GM11168 (cell line): Measurements from ENCODE around the gene PACS1.
"Not testable (repeated sequence)": the region's sequence is repeated elsewhere in the genome, so short reads cannot be mapped to it uniquely, and the experiment has no call there.

Experiments
- in situ Hi-C: fragments of 300-500 bp; cut with MboI; formaldehyde crosslinking; loops from one replicate; pipeline ENCODE4 v1.12.0; 2022; ENCODE audit warnings: low sequenced_read_pairs; ENCODE audit not compliant: unreplicated experiment

The PACS1 gene

DNA sequence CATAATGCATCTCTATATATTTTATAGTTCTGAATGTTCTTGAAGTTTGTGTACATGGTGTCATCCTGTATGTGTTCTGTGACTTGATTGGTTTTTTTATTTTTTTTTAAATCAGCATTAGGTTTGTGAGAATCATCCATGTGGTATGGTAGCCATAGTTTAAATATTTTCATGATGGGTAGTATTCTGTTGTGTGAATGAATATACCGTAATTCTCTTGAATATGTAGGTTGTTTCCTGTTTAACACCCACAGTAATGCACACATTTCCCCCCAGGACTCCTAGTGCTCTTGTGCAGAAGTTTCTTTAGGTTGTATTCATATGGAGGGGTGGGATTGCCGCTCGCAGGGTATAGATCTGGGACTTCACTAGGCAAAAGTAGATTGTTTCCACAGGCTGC lies 2.0 kb downstream of the PACS1 start:
- in situ Hi-C loops: no loop called here

DNA sequence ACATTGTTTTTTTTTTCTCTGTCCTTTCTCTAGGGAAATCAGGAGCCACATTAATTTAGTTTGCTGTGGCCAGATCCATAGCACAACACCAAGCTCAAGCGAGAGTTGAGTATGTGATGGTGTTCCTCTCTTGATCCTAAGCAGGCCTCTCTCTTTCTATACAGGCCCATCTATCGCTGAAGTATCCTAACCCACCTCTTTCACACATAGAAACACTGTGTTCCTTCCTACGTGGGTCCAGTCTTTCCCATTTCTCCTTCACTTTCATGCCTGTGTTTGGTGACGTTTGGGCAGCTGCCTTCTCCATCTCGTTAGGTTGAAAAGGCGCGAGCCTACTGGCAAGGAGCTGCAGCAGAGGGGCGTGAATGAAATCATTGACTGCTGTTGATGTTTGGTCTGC lies 2.4 kb downstream of the PACS1 start:
- in situ Hi-C loops: no loop called here

DNA sequence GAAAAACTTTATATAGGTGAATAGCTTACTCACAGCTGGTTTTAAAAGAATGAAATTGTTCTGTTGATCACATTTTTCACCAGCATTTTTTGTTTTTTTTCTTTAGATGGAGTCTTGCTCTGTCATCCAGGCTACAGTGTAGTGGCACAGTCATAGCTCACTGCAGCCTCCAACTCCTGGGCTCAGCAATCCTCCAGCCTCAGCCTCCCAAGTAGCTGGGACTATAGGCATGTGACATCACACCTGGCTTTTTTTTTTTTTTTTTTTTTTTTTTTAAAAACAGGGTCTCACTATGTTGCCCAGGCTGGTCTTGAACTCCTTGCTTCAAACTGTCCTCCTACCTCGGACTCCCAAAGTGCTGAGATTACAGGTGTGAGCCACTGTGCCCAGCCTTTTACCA lies 3.6 kb downstream of the PACS1 start:
- in situ Hi-C loops: no loop called here

DNA sequence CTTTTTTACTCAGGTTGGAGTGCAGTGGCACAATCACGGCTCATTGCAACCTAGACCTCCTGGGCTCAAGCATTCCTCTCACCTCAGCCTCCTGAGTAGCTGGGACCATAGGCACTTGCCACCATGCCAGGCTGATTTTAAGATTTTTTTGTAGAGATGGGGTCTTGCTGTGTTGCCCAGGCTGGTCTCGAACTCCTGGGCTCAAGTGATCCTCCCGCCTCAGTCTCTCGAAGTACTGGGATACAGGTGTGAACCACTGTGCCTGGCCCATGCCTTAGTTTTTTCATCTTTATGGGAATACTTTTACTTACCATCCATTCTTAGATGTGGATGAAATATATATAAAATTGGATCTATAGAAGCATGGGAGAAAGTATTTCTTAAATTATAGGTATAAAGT lies 5.2 kb downstream of the PACS1 start:
- in situ Hi-C loops: no loop called here

DNA sequence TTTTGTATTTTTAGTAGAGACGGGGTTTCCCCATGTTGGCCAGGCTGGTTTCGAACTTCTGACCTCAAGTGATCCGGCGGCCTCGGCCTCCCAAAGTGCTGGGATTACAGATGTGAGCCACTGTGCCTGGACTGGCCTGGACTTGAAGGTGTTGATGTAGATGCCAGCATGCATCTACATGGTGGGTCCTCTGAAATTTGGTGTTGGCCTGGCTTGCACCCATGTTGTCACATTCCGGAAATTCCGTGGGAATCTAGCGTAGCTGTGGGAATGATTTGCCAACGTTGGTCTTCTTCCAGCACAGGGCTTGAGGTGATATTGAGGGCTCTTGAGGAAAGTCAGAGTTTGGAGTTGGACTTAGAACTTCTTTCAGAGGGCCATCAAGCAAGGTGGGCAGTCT lies 6.5 kb downstream of the PACS1 start:
- in situ Hi-C loops: no loop called here

DNA sequence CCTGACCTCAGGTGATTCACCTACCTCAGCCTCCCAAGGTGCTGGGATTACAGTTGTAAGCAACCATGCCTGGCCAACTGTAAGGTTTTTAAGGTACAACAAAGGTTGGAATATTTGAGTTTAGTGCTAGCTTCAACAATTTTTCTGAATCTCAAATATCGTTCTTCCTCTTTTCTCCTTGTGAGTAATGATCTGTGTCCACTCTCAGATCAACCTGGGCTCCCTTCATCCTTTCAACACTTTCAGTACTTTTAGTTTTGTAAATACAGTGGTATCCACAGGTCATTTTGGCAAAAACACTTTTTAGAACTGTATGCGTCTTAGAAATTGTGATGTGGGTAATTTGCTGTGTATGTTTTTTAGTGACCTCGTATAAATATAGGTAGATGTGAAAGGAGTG lies 7.9 kb downstream of the PACS1 start:
- in situ Hi-C loops: no loop called here

DNA sequence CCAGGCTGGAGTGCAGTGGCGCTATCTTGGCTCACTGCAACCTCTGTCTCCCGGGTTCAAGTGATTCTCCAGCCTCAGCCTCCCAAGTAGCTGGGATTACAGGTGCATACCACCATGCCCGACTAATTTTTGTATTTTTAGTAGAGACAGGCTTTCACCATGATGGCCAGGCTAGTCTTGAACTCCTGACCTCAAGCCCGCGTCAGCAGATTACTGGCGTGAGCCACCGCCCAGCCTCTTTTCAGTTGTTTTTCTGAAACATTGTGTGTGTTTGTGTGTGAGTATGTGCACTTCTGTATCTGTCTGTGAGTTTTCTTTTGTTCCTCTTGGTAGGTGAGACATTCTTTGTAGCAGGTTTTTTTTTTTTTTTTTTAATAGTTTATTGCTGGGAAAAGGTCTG lies 8.9 kb downstream of the PACS1 start:
- in situ Hi-C loops: not testable (repeated sequence)

DNA sequence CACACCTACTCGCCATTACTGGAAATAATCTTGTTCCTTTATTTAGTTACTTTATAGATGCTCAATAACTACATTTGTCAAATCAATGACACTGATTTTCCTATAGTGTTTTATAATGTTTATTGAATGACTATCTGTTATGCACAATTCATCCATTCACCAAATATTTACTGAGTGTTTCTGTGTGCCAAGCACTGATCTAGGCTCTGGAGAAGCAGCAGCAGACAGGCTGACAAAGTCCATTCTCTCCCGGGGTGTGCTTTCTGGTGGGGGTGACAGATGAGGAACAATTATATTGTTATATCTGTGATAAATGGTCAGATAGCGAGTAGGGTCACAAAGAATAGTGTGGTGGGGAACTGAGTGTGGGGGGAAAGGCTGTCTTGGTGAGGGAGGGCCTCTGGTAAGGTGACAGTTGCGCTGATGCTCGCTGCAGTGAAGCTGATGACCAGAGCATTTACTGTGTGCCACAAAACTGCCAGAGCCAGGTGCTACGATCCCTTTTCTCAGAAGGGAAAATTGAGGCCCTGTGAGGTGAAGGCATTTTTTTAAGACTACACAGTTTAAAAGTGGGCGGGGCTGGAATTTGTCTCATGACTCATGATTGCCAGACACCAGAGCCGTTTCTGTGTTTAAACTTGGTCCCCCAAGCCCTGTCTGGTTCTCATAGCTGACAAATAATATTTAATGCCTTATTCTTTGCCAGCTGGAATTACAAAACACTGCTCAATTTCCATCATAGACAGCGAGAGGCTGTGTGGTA lies 10.2 kb downstream of the PACS1 start:
- in situ Hi-C loops: no loop called here

DNA sequence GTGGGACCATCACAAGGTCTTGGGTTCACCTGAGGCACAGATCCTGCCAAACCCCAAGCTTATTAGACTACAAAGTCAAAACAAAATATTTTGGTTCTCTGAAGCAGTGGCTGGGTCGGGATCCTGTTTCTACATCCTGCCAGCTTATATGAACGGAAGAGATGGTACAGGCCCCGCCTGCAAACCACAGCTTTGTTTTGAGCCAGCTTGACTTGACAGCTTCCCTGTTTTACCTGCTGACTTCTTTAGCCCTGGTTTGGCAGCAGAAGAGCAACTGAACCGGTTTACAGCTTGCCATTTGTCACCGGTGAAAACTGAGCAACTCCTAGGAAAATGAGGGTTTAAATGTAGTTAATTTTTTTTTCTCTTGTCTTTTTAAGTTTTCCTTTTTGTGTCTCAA lies 11.4 kb downstream of the PACS1 start:
- in situ Hi-C loops: no loop called here

DNA sequence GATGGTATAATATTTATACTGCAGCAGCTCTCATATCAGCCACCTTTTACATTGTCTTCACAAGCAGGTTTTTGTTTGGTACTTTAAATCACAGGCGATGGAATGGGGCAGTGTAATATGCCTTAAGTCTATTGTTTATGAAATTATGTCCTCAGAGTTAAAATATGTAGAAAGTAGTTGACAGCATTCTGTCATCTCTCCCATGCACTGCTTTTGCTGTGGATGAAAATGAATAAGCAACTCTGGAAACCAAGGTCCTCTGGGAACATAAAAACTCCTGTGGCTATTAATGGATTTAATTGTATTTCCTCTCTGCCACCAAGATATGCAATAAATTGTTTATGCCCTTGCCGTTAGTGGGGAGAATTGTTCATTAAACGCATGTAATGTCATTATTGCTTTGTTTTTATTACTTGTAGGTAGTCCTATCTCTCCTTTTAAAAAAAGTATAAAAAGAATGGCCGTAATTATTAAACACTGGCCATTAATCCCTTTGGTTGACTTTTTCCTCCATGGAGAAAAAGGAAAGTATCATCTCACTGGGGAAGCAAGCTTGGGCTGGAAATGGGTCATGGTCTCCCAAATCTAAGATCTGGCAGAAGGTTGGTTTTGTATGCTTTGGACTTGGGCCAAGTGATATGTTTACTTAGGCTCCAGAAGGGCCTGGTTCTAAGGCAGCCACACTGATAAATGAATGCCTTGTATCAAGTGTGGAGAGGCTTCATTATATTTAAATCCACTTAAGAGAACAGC lies 13.1 kb downstream of the PACS1 start:
- in situ Hi-C loops: no loop called here

DNA sequence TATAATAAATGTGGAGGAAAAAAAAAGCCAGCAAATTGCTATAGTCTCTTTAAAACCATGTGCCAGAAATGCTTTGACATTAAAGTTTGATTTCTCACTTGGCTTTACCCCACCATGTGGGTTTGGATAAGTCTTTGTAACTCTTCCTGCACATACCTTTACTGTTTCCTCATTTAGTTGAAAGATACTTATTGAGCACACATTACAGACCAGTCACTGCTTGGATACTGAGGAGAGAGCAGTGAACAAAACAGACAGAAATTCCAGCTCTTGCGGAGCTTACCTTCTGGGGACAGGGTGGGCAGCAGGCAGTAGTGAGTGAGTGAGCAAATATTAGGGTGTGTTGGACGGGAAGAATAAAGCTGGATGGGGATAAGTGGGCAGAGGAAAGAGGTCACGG lies 13.7 kb downstream of the PACS1 start:
- in situ Hi-C loops: no loop called here

DNA sequence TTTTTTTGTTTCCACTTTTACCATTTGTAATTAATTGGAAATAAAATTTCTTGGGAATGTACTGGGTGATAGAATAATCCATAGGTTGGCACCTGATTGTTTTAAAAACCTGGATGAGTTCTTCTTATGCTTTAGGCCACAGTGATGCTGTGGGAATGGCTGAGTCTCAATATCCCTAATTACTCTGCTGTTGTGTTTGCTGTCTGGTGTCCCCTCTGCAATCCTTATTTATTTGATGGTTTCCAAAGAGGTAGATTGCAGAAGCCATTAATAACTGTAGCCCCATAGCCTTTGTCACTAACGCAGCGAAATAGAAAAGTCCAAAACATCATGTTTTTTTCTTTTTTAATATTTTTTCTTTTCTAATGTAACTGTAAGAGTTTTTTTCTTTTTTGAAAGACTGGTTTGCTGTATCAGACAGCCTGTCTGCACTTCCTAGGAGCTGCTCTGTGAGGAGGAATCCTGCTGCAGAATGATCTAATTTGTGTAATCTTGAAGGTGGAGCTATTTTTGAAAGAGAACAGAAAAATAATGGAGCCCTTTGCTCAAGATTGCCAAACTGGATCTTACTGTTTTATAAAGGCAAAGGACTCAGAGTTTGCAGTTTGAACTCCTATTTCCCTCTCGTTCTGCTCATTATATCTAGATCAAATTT lies 14.9 kb downstream of the PACS1 start:
- in situ Hi-C loops: no loop called here

DNA sequence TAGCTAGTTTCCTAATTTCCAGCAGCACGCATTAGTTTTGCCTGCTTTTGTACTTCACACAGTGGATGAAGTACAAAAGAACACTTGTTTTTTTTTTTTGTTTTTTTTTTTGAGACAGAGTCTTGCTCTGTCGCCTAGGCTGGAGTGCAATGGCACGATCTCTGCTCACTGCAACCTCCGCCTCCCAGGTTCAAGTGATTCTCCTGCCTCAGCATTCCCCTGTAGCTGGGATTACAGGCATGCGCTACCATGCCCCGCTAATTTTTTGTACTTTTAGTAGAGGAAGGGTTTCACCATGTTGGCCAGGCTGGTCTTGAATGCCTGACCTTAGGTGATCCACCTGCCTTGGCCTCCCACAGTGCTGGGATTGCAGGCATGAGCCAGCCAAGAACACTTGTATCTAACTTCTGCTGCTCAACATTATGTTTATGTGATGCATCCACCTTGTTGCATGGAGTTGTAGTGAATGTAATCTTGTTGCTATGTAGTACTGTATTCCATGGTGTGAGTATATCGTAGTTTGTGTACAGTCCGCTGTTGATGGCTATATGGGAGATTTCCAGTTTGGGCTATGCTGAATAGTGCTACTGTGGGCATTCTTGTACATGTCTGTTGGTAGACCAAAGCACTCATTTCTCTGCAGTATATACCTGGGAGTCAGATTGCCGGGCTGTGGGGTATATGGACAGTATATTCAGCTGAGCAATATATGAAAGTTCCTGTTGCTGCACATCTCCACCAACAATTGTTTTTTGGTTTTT lies 17.3 kb downstream of the PACS1 start:
- in situ Hi-C loops: no loop called here

DNA sequence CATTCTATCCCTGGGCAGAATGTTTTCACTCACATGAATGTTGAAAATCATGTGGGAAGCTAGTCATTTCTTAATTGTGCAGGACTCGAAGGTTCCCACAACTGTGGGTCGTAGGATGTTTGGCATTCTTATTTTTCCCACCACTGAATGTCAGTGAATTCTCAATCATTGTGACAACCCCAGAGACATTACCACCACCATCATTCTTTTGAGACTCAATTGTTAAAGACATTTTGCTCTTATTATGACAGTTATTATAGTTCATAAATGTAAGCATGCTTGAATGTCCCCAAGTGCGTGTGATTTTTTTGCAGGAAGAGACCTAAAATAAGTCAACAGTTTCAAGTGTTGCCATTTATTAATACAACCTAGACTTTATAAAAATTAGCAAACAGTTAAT lies 19.0 kb downstream of the PACS1 start:
- in situ Hi-C loops: no loop called here

DNA sequence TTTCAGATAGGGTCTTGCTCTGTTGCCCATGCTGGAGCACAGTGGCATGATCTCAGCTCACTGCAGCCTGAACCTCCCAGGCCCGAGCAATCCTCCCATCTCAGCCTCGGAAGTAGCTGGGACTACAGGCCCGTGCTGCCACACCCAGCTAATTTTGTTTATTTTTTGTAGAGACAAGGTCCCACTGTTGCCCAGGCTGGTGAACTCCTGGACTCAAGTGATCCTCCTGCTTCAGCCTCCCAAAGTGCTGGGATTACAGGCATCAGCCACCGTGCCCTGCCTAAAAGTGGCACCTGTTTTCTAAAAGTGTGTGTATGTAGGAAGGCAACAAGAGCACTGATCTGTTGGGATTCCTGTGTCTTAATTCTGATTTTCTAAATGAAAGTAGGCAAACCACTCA lies 20.2 kb downstream of the PACS1 start:
- in situ Hi-C loops: no loop called here

DNA sequence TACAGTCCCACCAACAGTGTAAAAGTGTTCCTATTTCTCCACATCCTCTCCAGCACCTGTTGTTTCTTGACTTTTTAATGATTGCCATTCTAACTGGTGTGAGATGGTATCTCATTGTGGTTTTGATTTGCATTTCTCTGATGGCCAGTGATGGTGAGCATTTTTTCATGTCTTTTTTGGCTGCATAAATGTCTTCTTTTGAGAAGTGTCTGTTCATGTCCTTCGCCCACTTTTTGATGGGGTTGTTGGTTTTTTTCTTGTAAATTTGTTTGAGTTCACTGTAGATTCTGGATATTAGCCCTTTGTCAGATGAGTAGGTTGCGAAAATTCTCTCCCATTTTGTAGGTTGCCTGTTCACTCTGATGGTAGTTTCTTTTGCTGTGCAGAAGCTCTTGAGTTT lies 22.1 kb downstream of the PACS1 start:
- in situ Hi-C loops: not testable (repeated sequence)

DNA sequence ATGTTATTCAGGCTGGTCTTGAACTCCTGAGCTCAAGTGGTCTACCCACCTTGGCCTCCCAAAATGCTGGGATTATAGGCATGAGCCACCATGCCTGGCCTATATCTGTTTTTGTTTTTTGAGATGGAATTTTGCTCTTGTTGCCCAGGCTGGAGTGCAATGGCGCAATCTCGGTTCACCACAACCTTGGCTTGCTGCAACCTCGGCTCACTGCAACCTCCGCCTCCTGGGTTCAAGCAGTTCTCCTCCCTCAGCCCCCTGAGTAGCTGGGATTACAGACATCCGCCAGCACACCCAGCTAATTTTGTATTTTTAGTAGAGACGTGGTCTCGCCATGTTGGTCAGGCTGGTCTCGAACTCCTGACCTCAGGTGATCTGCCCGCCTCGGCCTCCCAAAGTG lies 29.7 kb downstream of the PACS1 start:
- in situ Hi-C loops: not testable (repeated sequence)

DNA sequence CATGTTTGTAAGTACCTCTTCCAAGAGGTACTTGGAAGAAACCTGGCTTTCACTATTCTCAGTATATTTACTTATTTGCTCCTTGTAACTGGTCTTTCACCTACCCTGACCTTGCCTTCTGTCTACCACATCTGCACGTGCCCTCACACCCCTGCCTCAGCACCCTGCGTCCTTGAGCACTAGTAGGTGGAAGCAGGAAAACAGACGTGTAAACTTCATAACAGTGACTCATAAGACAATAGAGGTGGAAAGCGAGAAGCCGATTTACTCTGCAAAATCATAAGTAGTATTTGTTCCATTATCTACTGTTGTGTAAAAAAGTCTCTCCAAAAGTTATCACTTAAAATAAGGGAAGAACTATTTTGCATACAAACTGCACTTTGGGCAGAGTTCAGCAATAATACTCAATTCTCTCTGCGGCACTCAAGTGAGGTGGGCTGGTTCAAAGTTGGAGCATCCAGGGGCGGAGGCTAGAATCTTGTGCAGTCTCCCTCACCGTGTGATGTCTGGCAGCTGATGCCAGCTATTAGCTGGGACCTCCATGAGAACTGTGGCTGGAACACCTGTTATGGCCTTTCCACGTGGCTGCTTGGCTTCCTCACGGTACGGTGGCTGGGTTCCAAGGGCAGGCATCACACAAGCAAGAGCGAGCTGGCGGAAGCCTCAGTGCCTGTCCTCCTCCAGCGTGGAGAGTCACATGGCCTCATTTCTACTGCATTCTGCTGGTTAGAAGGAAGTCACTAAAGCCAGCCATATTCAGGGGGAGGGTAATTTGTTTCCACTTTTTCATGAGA lies 30.4 kb downstream of the PACS1 start:
- in situ Hi-C loops: no loop called here

DNA sequence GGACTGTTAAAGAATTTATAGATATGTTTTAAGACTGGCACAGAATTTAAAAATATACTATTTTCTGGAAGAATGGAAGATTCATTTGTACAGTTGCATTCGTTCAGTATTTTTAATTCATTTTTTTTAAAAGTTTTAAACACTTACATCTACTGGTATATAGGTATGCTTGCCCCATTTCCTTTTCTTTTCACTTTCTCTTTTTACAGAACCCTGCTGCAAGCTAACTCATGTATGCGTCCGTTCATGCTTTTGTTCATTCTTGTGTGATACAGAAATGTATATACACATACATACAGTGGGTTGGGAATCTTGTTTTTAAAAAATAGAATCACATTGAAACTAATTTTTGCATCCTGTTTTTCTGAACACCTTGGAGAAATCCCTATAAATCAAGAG lies 31.0 kb downstream of the PACS1 start:
- in situ Hi-C loops: no loop called here

DNA sequence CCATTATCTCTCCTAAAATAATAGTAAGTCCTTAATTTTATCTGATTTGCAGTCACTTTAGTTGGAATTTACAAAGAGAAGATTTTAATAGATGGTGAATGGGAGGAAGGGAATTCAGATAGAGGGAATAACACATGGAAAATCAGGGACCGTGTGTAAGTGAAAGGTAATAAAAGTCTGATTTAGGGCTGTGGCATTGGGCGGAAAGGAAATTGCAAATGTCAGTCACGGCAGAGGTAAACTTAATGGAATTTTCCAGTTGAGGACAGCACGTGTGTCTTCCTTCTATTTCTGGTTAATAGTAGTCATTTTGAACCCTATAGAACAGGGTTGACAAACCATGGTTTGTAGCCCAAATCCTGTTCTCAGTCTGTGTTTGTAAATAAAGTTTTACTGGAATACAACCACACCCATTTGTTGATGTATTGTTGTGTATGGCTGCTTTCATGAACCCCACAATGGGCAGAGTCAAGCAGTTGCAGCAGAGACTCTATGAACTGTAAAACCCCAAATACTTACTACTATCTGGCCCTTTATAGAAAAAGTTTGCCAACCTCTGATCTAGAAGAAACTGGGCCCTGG lies 34.1 kb downstream of the PACS1 start:
- in situ Hi-C loops: no loop called here
